ENCODE measurements around the gene PLPP4.

GRCh38 chr10:120460186-120460585 lies 3.2 kb downstream of the PLPP4 start:
- TF ChIP-seq POLR2AphosphoS5 (IDR thresholded peaks at IDR 0.05; ENCODE audit: low read depth, low read length), result no peak
- TF ChIP-seq, protein P1, sequence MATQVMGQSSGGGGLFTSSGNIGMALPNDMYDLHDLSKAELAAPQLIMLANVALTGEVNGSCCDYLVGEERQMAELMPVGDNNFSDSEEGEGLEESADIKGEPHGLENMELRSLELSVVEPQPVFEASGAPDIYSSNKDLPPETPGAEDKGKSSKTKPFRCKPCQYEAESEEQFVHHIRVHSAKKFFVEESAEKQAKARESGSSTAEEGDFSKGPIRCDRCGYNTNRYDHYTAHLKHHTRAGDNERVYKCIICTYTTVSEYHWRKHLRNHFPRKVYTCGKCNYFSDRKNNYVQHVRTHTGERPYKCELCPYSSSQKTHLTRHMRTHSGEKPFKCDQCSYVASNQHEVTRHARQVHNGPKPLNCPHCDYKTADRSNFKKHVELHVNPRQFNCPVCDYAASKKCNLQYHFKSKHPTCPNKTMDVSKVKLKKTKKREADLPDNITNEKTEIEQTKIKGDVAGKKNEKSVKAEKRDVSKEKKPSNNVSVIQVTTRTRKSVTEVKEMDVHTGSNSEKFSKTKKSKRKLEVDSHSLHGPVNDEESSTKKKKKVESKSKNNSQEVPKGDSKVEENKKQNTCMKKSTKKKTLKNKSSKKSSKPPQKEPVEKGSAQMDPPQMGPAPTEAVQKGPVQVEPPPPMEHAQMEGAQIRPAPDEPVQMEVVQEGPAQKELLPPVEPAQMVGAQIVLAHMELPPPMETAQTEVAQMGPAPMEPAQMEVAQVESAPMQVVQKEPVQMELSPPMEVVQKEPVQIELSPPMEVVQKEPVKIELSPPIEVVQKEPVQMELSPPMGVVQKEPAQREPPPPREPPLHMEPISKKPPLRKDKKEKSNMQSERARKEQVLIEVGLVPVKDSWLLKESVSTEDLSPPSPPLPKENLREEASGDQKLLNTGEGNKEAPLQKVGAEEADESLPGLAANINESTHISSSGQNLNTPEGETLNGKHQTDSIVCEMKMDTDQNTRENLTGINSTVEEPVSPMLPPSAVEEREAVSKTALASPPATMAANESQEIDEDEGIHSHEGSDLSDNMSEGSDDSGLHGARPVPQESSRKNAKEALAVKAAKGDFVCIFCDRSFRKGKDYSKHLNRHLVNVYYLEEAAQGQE (IDR thresholded peaks at IDR 0.05; ENCODE audit: insufficient read depth in 1 of 2, low read depth in 2 of 2, low read length in 2 of 2), result no peak
- TF ChIP-seq FOXP2 (optimal IDR thresholded peaks at IDR 0.05; ENCODE audit: borderline replicate concordance, extremely low read depth, extremely low read length, insufficient read depth), result no peak
- no peak for TF ChIP-seq TAF1 (IDR thresholded peaks at IDR 0.05; ENCODE audit: borderline replicate concordance, insufficient read depth, low read length)
- no peak for TF ChIP-seq SIN3A (IDR thresholded peaks at IDR 0.05; ENCODE audit: borderline replicate concordance, insufficient read depth, low read length)

Data from PFSK-1 (cell line).